GM12865 (cell line): ENCODE results near the gene ARMH1.
A peak's percentile ranks its signal among the peaks of the same experiment; 100 is the strongest.
"Not testable (repeated sequence)": the region's sequence is repeated elsewhere in the genome, so short reads cannot be mapped to it uniquely, and the experiment has no call there.

Source experiments
- DNase-seq: peaks from one replicate; pipeline ENCODE4 v3.0.0; 2010; ENCODE audit warnings: low read depth
- H3K4me3 ChIP-seq: 2 replicates; pipeline ENCODE4 v1.5.1; 2011; ENCODE audit warnings: mild to moderate bottlenecking, low read depth, low read length, control low read depth
- TF ChIP-seq, protein P1 (sequence below): IDR thresholded peaks from 2 replicates; pipeline ENCODE4 v1.5.1; 2011; ENCODE audit warnings: low read length, control low read depth, low read depth, inconsistent platforms; ENCODE audit not compliant: insufficient read depth; ENCODE audit errors: missing control alignments

ARMH1 gene

DNA sequence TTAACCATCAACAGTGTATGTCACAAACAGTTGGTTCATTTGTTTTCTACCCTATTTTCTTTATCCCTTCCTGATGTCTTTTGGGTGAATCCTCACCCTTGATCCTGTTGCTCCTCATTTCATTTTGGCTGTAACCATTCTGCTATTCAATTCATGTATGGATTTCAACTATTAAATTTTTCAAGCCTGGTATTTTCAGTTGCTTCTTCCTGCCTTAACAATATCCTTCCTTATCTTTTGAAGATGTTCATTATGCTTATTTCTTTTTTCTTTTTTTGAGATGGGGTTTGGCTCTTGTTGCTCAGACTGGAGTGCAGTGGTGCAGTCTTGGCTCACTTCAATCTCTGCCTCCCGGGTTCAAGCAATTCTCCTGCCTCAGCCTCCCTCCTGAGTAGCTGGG is 59.3 kb downstream of the ARMH1 start:
- no peak overlapping the region for H3K4me3 ChIP-seq
- no peak for DNase-seq
- TF ChIP-seq, protein P1, sequence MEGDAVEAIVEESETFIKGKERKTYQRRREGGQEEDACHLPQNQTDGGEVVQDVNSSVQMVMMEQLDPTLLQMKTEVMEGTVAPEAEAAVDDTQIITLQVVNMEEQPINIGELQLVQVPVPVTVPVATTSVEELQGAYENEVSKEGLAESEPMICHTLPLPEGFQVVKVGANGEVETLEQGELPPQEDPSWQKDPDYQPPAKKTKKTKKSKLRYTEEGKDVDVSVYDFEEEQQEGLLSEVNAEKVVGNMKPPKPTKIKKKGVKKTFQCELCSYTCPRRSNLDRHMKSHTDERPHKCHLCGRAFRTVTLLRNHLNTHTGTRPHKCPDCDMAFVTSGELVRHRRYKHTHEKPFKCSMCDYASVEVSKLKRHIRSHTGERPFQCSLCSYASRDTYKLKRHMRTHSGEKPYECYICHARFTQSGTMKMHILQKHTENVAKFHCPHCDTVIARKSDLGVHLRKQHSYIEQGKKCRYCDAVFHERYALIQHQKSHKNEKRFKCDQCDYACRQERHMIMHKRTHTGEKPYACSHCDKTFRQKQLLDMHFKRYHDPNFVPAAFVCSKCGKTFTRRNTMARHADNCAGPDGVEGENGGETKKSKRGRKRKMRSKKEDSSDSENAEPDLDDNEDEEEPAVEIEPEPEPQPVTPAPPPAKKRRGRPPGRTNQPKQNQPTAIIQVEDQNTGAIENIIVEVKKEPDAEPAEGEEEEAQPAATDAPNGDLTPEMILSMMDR: no peak

DNA sequence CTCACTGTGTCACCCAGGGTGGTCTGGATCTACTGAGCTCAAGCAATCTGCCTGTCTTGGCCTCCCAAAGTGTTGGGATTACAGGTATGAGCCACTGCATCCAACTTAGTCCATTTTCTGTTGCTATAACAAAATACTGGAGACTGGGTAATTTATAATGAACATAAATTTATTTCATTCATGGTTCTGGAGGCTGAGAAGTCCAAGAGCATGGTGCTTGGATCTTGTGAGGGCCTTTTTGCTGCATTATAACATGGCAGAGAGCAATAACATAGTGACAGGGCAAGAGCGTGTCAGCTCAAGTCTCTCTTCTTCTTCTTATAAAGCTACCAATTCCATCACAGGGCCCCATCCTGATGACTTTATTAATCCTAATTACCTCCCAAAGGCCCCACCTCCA is 61.5 kb downstream of the ARMH1 start:
- TF ChIP-seq, protein P1: no peak
- H3K4me3 ChIP-seq: no peak overlapping the region
- DNase-seq: no peak

DNA sequence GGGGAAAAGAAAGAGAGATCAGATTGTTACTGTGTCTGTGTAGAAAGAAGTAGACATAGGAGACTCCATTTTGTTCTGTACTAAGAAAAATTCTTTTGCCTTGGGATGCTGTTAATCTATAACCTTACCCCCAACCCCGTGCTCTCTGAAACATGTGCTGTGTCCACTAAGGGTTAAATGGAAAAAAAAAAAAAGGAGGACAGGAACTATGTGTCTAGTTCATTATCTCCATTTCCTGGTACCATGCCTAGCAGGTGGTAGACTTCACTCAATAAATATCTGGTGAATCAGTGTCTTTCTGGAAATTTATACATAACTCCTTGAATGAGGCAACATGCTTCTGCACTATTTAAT is 64.4 kb downstream of the ARMH1 start:
- peak overlapping the region; percentile 93 for H3K4me3 ChIP-seq
- not testable (repeated sequence) for DNase-seq

DNA sequence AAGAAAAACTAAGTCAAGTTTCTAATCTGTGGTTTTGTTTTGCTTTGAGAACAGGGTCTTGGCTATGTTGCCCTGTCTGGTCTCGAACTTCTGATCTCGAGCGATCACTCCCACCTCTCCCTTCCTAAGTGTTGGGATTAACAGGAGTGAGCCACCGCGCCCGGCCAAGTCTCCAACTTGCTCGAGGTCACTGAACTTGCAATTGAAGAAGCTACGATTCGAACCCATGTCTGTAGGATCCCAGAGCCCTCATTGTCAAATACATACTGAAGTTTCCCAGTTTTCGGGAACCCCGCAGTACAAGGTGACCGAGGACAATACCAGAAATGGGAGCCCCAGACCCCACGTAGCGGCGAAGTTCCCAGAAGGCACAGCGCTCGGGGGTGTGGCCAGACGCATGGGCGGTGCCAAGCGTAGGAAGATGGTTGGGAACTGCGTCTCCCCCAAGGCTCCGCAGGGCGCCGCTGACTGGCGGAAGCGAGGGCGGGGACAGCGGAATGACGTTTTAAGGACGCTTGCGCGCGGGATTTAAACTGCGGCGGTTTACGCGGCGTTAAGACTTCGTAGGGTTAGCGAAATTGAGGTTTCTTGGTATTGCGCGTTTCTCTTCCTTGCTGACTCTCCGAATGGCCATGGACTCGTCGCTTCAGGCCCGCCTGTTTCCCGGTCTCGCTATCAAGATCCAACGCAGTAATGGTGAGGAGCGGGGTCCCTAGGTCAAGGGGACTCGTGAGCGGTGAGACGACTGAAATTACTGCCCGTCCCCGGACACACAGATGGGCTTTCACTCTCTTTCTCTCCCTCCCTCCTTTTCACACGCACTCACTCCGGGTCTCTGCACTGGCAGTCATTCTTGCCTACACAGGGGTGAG is 65.0 kb downstream of the ARMH1 start, which contains the start of gene KIF2C:
Gene KIF2C (plus strand): TSS at position 531 of the 872 bp plus-strand sequence. CDS start 96 bp downstream, at position 627.
- peak; percentile 99 for DNase-seq

DNA sequence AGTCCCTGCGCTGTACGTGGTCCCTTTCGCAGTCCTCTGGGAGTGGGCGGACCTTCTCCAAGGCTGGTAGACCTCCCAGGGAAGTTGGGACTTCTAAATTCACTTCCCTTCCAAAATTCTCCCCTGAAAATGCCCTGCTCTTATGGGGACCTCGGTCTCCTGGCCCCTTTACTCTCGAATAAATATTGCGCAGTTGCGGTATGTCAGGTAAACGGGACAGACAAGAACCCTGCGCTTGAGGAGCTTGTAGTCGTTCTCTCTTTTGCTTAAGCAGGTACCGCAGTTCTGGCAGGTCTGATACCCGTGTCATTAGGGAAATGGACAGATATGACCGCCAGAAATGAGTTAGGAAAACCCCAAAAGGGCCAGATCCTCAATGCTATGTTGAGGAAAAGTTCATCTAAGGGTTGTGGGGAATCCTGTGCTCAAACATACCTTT is 65.7 kb downstream of the ARMH1 start:
- TF ChIP-seq, protein P1: no peak
- peak; percentile 40 for DNase-seq

More for the DNA sequence above, 65.0 kb downstream of the ARMH1 start, which contains the start of gene KIF2C:
- TF ChIP-seq, protein P1: no peak
- peak within 1 kb of the TSS; percentile 93 for H3K4me3 ChIP-seq

DNA sequence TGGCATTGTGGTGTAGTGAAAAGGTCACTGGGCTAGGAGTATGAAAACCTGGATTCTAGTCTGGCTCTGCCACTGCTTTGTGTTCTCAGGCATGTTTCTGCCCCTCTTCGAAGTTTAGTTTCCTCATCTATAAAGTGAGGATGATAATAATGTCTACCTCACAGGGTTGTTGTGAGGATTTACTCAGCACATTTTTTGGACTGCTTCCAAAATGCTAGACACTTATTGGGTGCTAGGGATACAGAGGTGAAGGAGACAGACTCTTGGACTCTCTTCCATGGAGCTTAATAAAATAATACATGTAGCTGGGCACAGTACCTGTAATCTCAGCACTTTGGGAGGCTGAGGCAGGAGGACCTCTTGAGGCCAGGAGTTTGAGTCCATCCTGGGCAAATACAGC is 68.7 kb downstream of the ARMH1 start:
- TF ChIP-seq, protein P1: no peak
- no peak for DNase-seq
- no peak overlapping the region for H3K4me3 ChIP-seq

More for the DNA sequence above, 65.7 kb downstream of the ARMH1 start:
- H3K4me3 ChIP-seq: peak overlapping the region; percentile 93

DNA sequence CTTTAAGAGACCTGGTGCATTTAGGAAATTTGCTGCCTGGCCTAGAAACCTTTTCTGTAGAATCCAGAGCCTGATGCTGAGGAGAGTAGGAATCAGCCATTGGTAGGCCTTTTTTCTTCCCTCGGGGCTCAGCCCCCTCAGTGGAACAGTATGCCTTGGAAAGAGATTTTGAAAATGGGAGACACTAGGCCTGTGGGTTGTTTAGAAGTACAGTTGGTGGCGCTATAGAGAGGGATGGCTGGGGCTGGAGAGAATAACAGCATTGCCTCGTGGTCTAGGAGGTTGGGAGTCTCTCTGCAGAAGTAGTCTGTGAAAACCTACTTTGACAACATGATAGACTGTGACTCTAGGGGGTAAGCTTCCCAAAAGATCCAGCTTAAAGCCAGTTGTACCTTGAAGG is 73.4 kb downstream of the ARMH1 start:
- TF ChIP-seq, protein P1: peak; percentile 1
- H3K4me3 ChIP-seq: no peak overlapping the region
- no peak for DNase-seq
